GM12864 (cell line): Measurements from ENCODE around the gene FSTL4.

Experiments
- DNase-seq: peaks from one replicate; pipeline ENCODE4 v3.0.0-alpha.2; 2011; ENCODE audit warnings: low read depth
- H3K4me3 ChIP-seq: 2 replicates; pipeline ENCODE4 v1.5.1; 2011; ENCODE audit warnings: mild to moderate bottlenecking, low read depth, low read length, control low read depth
- TF ChIP-seq, protein P1 (sequence below): IDR thresholded peaks from 2 replicates; pipeline ENCODE4 v1.5.1; 2011; ENCODE audit warnings: low read depth, mild to moderate bottlenecking, moderate library complexity, low read length, control low read depth, inconsistent platforms; ENCODE audit errors: missing control alignments

Gene FSTL4

DNA sequence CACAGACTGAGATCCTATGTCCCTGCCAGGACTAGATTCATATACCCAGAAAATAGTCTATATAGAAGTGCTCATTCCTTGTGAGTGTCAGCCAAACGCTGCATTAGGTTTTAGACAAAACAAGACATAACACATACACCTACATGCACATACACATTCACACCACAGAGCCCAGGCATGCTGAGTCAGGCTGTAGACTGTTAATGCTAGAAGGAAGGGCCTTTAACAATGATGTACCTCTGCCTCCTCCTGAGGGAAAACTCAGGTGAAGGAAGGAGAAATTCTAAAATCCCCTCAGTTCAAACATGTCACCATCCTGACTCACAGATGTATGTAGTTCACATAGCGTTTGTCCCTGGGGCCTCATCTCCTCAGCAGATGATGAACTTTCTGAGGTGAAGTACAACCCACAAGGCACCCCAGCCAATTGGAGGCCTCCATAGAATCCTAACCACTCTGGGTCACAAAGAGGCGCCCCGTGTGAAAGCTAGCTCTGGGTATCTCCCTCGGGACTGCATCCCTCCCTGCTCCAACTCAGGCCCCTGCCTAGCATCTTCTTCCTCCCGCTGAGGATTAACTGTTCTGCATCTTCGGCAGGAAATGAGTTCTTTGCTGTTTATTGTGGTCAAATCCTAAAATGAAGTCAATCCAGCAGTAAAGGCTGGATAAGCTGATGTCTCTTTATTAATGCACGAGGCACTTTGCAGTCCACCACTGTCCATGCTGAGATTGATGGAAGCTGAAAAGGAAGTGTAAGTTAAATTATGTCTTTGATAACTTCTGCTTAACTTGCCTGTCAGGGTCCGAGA is 40.8 kb upstream of the FSTL4 start:
- H3K4me3 ChIP-seq: no peak overlapping the region
- no peak for DNase-seq
- TF ChIP-seq, protein P1, sequence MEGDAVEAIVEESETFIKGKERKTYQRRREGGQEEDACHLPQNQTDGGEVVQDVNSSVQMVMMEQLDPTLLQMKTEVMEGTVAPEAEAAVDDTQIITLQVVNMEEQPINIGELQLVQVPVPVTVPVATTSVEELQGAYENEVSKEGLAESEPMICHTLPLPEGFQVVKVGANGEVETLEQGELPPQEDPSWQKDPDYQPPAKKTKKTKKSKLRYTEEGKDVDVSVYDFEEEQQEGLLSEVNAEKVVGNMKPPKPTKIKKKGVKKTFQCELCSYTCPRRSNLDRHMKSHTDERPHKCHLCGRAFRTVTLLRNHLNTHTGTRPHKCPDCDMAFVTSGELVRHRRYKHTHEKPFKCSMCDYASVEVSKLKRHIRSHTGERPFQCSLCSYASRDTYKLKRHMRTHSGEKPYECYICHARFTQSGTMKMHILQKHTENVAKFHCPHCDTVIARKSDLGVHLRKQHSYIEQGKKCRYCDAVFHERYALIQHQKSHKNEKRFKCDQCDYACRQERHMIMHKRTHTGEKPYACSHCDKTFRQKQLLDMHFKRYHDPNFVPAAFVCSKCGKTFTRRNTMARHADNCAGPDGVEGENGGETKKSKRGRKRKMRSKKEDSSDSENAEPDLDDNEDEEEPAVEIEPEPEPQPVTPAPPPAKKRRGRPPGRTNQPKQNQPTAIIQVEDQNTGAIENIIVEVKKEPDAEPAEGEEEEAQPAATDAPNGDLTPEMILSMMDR: no peak

DNA sequence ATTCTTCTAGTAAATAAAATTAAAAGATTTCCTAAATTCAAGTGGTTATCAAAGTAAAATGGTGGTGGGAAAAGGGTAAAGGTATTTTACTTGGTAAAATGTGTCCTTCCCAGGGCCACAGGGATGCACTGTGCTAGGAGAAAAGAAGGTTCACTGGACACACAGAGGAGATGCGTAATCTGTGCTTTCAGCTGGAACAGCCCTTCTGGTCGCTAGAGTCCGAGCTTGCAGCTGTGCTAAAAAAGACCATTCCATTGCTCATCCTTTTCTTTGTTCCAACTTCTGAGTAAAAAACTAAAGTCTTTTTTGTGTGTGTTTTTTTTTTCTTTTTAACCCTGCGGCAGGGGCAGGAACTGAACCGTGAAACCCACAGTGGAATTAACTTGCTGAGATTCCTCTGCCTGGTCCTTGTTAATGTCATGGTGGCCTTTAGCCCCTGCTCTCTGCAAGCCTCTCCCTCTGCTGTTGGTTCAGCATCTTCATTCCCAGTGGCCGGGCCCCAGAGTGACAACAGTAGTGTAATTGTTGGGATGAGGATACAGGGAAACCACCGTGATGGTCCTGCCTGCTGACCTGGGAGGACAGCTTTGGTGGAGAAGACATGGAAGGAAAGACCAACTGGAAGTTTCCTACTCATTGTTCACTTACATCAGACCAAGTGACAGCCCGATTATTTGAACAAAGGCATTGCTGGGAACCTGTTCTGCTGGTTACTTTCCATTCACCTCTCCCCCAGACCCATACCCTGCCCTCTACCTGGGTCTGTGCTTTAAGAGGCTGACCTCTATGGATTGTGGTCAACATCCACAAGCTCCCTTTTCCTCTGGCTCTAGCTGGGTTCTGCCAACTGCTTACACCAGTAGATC is 31.9 kb upstream of the FSTL4 start:
- H3K4me3 ChIP-seq: no peak overlapping the region
- DNase-seq: no peak
- TF ChIP-seq, protein P1: no peak

DNA sequence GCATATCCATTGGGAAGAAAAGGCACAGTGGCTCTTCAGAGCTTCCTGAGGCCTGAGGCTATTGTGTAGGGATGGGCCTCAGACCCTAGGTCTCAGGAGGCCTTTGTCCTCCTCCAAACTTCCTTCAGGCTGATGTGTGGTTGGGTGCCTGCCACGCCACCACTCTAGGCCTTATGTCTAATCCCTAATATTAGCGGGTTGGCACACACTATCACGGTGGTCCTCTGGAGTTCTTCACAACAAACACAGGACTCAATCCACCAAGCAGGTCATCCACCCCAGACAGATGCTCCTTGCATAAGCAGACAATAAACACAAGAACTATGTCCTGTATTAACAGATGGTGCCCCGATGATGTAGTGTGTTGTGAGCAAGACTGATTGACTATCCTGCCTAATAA is 31.0 kb upstream of the FSTL4 start:
- DNase-seq: no peak
- H3K4me3 ChIP-seq: no peak overlapping the region
- TF ChIP-seq, protein P1: no peak

DNA sequence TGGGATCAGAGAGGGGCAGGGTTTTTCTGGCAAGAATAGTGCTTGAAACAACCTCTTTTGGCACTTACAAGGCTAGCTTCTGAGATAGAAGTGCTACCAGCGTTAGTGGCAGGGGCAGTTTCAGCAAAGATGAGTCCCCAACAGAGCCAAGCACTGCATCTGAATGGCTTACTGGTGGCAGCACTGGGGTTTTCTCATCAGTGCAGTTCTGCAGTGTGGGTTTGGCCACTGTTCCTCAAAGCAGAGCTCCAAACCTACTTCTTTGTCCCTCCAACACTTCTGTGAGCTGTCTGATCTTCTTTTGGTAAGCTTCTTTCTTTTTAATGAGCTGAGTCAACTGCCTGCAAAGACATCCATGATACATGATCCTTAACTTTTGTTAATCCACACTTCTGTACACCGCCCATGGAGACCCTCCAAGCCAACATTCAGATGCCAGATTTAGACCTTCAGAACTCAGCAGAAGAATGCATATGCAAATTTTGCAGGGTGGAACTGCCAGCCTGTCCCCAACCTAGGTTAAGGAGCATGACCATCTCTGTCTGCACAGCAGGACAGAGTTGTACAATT is 29.9 kb upstream of the FSTL4 start:
- no peak overlapping the region for H3K4me3 ChIP-seq
- no peak for DNase-seq

DNA sequence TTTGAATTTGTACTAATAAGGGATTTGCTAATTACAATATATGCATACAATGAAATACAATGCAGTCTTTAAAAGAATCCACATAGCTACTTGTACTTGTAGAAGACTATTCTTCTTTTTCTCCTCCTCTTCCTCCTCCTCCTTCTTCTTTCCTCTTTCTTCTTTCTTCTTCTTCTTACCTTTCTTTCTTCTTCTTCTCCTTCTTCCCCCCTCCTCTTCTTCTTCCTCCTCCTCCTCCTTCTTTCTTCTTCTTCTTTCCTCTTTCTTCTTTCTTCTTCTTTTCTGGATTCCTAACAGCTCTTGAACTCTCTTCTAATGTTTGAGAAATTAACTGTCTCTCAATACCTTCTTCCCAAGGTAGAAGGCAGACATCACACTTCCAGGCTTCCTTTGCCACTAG is 29.3 kb upstream of the FSTL4 start:
- H3K4me3 ChIP-seq: no peak overlapping the region
- TF ChIP-seq, protein P1: no peak

More for the DNA sequence above, 29.9 kb upstream of the FSTL4 start:
- TF ChIP-seq, protein P1: no peak

DNA sequence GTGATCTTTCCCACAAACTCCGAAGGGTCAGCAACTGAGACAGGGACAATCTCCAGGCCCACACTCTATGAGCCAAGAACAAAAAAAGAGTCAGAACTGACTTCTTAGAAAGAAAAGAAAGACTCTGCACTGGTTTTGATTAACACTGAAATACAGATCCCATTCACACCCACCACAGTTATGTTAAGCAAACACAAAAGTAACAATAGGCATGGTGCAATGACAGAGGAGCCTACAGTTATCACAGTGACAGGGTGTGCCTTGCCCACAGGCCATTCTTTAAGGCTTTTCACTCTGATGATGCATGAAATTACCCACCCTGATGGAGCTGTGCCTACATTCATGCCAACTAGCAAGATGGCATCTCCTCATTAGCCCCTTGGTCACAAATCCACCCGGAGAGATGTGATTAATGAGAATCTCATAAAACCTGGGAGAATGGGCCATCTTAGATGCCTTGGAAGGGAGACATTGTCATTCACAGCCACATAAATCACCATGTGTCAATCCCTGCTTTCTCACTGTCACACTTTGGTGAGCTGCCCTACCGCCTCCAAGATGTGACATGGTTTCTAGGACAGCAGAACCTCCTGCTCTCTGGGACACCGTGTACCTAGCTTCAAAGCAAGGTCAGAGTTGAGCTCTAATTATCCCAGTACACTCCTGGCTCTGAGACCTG is 27.6 kb upstream of the FSTL4 start:
- no peak for DNase-seq
- TF ChIP-seq, protein P1: no peak
- H3K4me3 ChIP-seq: no peak overlapping the region

More for the DNA sequence above, 29.3 kb upstream of the FSTL4 start:
- DNase-seq: no peak
